ENCODE results near the gene UTS2B.

- TF ChIP-seq, protein P1, sequence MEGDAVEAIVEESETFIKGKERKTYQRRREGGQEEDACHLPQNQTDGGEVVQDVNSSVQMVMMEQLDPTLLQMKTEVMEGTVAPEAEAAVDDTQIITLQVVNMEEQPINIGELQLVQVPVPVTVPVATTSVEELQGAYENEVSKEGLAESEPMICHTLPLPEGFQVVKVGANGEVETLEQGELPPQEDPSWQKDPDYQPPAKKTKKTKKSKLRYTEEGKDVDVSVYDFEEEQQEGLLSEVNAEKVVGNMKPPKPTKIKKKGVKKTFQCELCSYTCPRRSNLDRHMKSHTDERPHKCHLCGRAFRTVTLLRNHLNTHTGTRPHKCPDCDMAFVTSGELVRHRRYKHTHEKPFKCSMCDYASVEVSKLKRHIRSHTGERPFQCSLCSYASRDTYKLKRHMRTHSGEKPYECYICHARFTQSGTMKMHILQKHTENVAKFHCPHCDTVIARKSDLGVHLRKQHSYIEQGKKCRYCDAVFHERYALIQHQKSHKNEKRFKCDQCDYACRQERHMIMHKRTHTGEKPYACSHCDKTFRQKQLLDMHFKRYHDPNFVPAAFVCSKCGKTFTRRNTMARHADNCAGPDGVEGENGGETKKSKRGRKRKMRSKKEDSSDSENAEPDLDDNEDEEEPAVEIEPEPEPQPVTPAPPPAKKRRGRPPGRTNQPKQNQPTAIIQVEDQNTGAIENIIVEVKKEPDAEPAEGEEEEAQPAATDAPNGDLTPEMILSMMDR (conservative IDR thresholded peaks at IDR 0.05): no peak
- no peak for TF ChIP-seq EZH2 (IDR thresholded peaks at IDR 0.05; ENCODE audit: low read depth)
Measured at GRCh38 chr3:191263365-191263764, 67.0 kb downstream of the UTS2B start.

All from PC-9 (cell line).